Activated gamma-delta T cell treated with Interleukin-2 at 50 U/mL for 16 hours (primary cell): ENCODE measurements around the gene TMEM38A.
A peak's percentile ranks its signal among the peaks of the same experiment; 100 is the strongest.
"Not testable (repeated sequence)": the region's sequence is repeated elsewhere in the genome, so short reads cannot be mapped to it uniquely, and the experiment has no call there.

Experiments used
- DNase-seq: peaks from one replicate; pipeline ENCODE4 v3.0.0-alpha.2; 2020

TMEM38A gene

DNA sequence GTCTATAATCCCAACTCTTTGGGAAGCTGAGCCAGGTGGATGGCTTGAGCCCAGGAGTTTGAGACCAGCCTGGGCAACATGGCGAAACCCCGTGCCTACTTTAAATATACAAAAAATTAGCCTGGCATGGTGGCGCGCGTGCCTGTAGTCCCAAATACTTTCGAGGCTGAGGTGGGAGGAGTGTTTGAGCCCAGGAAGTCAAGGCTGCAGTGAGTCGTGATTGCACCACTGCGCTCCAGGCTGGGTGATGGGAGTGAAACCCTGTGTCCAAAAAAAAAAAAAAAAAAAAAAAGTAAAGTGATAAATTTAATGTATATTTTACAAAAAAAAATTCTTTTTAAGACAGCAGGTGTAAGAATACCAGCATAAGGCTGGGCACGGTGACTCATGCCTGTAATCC, 17.6 kb downstream of the TMEM38A start:
- DNase-seq: no peak

DNA sequence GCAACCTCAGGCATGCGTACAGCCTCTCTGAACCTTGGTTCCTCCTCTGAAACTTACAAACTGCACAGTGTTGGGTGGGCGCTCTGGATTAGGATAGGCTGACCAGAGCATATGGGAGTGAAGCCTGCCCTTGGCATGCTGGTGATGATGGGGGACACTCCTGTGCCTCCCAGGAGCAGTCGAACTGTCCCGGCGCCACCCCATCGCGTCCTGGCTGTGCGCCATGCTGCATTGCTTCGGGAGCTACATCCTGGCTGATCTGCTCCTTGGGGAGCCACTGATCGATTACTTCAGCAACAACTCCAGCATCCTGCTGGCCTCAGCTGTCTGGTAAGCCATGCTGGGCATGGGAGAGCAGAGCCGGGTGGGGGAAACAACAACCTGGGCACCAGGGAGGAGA, 18.9 kb downstream of the TMEM38A start:
- DNase-seq: no peak

DNA sequence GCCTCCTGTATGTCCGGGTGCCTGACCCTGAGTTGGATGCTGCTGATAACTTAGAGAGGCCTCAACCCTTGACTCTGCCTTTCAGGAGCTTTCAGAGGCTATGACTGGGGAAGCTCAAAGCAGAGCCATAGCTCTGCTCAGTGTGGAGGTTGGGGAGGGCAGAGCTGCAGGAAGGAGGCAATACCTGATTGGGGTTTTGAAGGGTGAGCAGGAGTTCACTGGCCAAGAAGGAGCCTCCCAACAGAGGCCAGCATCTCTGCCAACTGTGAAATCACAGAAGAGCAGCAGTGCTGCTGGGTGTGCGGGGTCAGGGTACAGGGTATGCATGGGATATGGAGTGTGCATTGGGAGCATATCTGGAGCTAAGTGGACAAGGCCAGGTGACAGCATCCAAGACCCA, 21.6 kb downstream of the TMEM38A start:
- no peak for DNase-seq

DNA sequence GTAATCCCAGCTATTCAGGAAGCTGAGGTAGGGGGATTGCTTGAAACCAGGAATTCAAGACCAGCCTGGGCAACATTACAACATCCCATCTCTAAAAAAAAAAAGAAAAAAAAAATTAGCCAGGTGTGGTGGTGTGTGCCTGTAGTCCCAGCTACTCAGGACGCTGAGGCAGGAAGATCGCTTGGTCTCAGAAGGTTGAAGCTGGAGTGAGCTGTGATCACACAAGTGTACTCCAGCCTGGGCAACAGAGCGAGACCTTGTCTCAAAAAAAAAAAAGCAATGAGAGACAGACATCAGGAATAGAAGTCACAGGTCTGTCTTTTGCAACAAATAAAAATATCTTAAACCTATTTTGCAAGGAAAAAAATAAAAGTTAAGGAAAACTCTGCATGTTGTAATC, 23.3 kb downstream of the TMEM38A start:
- no peak for DNase-seq

DNA sequence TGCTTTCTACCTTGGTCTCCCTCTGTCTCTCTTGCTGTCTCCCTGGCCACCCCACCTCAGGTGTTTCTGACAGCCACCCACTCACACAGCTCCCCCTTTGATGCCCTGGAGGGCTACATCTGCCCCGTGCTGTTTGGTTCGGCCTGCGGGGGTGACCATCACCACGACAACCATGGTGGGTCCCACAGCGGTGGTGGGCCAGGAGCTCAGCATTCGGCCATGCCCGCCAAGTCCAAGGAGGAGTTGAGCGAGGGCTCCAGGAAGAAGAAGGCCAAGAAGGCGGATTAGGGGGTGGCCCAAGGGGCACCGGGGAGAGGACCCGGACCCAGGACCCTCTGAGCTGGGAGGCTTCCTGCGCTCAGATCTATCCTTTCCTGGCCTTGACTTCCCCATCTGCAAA, 27.1 kb downstream of the TMEM38A start:
- no peak for DNase-seq

DNA sequence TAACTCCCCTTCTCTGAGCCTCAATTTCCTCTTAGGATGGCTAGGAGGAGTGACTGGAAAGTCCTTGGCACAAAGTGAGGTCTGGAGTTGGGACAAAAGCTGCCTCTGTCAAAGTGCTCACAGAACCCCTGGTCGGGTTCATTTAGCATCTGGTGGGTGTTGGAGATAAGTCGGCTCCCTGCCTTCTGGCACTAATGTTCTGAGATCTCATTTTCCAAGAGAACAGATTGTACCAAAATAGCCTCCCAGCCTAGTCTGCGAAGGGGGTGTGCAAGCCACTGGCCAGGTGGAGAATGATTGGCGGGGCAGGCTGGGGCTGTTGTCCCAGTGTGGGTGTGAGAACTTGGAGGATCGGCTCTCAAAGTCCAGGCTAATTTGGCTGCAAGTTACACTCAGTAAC, 38.0 kb downstream of the TMEM38A start:
- no peak for DNase-seq

DNA sequence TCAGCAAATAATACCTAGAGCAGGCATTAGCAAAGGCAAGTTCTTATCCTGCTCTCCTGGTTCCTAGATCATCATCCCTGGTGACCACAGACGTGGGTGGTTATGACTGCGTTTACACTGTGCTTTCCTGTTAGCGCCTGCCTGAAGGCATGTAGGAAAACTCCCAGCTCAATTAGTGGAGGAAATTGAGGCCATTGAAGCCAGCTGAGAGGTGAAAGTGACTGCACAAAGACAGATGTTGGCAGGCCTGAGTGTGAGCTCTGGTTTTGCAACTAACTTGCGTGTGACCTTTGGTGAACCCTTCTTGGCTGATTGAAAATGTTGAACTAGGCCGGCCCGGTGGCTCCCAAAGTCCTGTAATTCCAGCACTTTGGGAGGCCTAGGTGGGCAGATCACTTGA, 41.2 kb downstream of the TMEM38A start:
- DNase-seq: no peak

DNA sequence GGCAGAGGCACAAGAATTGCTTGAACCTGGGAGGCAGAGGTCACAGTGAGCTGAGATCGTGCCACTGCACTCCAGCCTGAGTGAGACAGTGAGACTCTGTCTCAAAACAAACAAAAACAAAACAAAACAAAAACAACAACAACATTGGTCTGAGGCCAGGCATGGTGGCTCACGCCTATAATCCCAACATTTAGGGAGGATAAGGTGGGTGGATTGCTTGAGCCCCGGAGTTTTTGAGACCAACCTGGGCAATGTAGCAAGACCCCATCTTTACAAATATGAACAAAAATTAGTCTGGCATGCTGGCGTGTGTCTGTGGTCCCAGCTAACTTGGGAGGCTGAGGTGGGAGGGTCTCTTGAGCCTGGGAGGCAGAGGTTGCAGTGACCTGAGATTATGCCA, 42.7 kb downstream of the TMEM38A start:
- DNase-seq: no peak

DNA sequence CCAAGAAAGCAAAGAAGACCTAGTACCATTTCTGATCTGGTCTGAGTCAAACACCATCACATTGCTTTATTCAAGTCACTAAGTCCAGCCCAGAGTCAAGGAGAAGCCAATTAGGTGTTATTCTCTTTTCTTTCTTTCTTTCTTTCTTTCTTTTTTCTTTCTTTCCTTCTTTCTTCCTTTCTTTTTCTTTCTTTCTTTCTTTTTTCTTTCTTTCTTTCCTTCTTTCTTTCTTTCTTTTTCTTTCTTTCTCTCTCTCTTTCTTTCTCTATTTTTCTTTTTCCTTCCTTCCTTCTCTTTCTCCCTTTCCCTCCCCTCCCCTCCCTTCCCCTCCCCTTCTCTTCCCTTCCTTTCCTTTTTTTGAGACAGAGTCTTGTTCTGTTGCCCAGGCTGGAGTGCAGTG, 49.9 kb downstream of the TMEM38A start:
- not testable (repeated sequence) for DNase-seq

DNA sequence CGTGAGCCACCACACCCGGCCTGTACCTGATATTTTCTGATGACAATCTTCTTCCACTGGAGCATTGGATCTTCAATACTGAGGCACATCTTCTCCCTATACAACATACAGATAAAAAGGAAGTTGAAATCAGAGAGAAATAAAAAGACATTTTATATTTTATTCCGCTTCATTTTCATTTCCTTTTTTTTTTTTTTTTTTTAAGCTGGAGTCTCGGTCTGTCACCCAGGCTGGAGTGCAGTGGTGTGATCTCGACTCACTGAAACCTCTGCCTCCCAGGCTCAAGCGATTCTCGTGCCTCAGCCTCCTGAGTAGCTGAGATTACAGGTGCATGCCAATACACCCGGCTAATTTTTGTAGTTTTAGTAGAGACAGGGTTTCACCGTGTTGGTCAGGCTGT, 51.4 kb downstream of the TMEM38A start:
- not testable (repeated sequence) for DNase-seq

DNA sequence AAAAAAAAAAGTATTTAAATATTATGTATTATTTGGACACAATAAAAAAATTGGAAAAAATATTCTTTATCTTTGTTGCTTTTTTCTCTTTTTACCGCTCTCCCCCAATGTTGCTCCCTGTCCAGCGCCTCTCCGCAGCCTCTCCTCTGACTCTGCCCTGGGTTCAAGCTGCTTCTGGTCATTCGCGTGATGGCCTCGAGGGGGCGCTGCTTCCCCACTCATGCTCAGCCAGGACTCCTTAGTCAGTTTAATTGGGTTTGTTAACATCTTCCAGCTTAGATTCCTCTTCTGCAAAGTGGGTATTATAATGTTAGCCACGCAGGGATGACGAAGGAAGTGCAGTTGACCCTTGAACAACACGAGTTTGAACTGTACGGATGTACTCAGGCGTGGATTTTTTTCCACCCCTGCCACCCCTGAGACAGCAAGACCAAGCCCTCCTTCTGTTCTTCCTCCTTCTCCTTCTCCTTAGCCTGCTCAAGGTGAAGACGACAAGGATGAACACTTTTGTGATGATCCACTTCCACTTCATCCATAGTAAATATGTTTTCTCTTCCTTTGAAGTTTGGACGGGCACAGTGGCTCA, 53.9 kb downstream of the TMEM38A start:
- DNase-seq: peak; percentile 29

DNA sequence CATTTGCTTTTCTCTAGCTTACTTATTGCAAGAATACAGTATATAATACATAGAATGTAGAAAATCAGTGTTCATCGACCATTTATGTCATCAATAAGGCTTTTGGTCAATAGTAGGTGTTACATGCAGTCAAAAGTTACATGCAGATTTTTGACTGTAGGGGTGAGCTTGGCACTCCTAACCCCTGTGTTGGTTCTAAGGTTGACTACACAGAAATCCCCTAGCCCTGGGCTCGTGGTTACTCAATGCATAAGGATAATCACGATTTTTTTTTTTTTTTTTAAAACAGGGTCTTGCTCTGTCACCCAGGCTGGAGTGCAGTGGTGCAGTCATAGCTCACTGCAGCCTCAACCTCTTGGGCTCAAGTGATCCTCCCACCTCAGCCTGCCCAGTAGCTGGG, 54.7 kb downstream of the TMEM38A start:
- DNase-seq: no peak

DNA sequence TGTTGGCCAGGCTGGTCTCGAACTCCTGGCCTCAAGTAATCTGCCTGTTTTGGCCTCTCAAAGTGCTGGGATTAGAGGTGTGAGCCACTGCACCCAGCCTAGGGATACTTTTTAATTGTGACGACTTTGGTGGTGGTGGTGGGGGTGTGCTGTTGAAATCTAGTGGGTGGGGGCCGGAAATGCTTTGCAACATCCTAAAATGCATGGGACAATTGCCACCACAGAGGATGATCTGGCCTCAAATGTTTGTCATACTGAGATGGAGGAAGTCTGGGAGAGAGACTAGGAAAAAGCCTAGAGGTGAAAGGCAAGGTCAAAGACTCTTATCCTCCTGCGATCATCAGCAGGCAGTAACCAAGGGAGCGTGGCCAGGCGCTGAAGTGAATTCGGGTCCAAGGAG, 60.1 kb downstream of the TMEM38A start:
- DNase-seq: no peak

DNA sequence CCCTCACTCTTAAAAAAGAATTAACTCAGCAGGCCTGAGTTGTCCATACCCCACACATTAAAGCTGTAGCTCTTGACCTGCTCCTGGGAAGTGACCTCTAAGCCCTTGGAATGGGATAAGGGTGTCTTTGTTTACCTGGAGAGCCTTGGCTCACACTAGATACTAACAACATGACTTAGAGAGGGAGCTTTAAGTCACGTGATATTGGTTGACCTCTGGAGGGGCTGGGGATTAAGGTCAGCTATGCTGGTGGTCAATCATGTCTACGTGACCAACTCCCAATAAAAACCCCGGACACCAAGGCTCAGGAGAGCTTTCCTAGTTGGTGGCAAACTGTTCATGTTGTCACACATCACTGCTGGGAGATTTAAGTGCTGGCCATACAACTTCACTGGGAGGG, 61.7 kb downstream of the TMEM38A start:
- DNase-seq: no peak

DNA sequence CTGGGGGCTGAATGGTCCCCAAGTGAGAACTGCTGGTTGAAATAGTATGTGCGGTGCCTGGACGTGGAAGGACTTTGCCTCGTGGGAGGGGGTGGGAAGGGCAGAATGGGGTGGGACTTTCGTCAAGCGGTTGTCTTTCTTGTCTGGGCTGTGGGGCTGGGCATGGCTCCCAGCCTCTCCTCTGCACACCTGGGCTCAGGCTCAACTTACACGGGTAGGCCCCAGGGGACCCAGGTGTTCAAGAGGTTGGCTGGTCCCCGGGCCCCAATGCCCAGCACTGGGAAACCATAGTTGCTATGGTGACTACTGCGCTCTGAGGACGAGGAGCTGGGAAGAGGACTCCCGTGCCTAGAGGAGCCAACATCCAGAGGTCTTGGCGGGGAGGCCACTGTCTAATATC, 66.0 kb downstream of the TMEM38A start:
- DNase-seq: no peak

DNA sequence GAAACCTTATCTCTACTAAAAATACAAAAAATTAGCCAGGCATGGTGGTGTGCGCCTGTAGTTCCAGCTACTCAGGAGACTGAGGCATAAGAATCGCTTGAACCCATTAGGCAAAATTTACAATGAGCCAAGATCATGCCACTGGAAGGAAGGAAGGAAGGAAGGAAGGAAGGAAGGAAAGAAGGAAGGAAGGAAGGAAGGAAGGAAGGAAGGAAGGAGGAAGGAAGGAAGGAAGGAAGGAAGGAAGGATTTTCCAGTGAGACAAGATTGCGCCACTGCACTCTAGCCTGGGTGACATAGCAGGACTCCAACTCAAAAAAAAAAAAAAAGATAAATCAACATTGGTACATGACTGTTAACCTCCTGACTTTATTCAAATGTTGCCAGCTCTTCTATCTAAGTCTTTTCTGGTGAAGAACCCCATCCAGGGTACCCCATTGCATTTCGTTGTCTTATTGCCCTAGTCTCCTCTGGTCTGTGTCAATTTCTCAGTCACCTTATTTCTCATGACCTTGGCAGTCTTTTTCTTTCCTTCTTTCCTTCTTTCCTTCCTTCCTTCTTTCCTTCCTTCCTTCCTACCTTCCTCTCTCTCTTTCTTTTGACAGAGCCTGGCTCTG, 74.8 kb downstream of the TMEM38A start:
- not testable (repeated sequence) for DNase-seq

DNA sequence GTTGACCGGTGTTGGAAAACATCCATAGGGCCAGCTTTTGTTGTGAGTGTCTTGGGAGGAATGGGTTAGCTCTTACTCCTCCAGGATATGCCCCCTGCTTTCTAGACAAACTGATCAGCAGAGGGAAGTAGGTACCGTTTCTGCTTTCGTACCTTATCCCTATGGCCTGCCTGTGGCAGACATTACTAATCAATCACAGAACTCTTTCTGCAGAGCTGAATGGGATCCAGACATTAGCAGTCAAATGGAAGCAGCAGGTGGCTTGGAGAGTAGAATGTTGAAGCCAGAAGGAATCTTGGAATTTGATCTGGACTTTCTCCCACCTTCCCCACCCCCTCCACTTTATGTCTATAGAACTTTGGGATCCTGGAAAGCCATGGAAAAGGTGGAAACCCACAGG, 75.8 kb downstream of the TMEM38A start:
- no peak for DNase-seq

DNA sequence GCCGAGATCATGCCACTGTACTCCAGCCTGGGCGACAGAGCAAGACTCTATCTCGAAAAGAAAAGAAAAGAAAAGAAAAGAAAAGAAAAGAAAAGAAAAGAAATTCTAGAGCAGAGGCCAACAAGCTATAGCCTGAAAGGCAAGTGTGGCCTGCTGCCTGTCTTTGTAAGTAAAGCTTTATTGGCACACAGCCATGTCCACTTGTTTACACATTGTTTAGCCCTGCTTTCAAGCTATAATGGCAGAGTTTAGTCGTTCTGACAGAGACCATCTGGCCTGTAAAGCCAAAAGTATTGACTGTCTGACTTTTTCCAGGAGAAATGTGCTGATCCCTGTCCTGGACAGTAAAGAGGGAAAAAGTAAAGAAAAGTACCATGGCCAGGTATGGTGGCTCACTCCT, 77.0 kb downstream of the TMEM38A start:
- DNase-seq: no peak

DNA sequence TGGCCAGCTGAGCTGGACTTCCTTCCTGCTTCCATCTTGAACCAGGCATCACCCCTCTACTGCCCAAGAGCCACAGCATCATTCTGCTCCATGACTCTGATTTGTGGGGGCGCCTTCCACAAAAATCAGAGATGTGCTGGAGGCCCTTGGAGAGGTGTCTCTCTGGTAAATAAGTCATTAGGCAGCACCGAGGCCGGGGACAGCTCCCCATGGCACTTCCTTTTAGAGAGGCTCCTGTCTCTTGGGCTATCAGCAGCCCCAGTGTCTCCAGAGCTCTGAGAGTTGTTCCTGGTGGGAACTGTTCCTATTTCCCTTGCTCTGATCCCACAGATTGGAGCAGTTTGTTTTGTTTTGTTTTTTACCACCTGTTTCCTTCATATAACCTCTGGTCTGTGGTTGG, 78.6 kb downstream of the TMEM38A start:
- no peak for DNase-seq
